Effector memory CD8-positive, alpha-beta T cell (primary cell): ENCODE data around the gene GAREM1.
"Not testable (repeated sequence)": the region's sequence is repeated elsewhere in the genome, so short reads cannot be mapped to it uniquely, and the experiment has no call there.

Source experiments
- ATAC-seq: fragments of 150-1000 bp; cut with Tn5 transposase; replicated peaks from 2 replicates; pipeline ENCODE4 v1.10.0; 2021; ENCODE audit warnings: mild to moderate bottlenecking, moderate library complexity
- DNase-seq, 3 experiments: peaks; one replicate each; pipeline ENCODE4 v3.0.0; 2021
- H3K27ac Mint-ChIP-seq, 2 donors: one replicate each; pipeline ENCODE4 v1.8.0; 2022; ENCODE audit warnings: mild to moderate bottlenecking in 2 of 2, mixed read lengths in 2 of 2, moderate library complexity in 2 of 2
- H3K27me3 Mint-ChIP-seq, 2 donors: one replicate each; pipeline ENCODE4 v1.8.0; 2022; ENCODE audit warnings: mixed read lengths in 2 of 2
- H3K36me3 Mint-ChIP-seq: one replicate; pipeline ENCODE4 v1.8.0; 2022; ENCODE audit warnings: mild to moderate bottlenecking, moderate library complexity, mixed read lengths; ENCODE audit not compliant: insufficient read depth
- H3K4me1 Mint-ChIP-seq, 2 donors: one replicate each; pipeline ENCODE4 v1.8.0; 2022; ENCODE audit warnings: low read depth in 2 of 2, mixed read lengths in 2 of 2
- H3K4me3 Mint-ChIP-seq, 2 donors: one replicate each; pipeline ENCODE4 v1.8.0; 2022; ENCODE audit warnings: mild to moderate bottlenecking in 2 of 2, mixed read lengths in 2 of 2, moderate library complexity in 2 of 2
- H3K9me3 Mint-ChIP-seq, 2 donors: one replicate each; pipeline ENCODE4 v1.8.0; 2022; ENCODE audit warnings: mixed read lengths in 2 of 2

Gene GAREM1

GRCh38 chr18:32293107-32293506 lies 177.6 kb downstream of the GAREM1 start:
- H3K27me3 Mint-ChIP-seq: peaks cover 5% of the 10 kb centered on the region in 2 donors
- ATAC-seq: no peak
- no peak overlapping the region for H3K27ac Mint-ChIP-seq
- no peak overlapping the region for H3K4me3 Mint-ChIP-seq
- H3K9me3 Mint-ChIP-seq: no peaks in the 10 kb centered on the region
- no peak for DNase-seq
- H3K4me1 Mint-ChIP-seq: no peaks in the 10 kb centered on the region
- no peaks in the 10 kb centered on the region for H3K36me3 Mint-ChIP-seq

GRCh38 chr18:32291623-32292022 lies 179.1 kb downstream of the GAREM1 start:
- H3K4me3 Mint-ChIP-seq, H3K4me1 Mint-ChIP-seq, H3K27ac Mint-ChIP-seq, DNase-seq, H3K9me3 Mint-ChIP-seq, ATAC-seq, H3K36me3 Mint-ChIP-seq, H3K27me3 Mint-ChIP-seq: not testable (repeated sequence)

GRCh38 chr18:32290810-32291209 lies 179.9 kb downstream of the GAREM1 start:
- ATAC-seq (no peak), DNase-seq (no peak)
- H3K4me1 Mint-ChIP-seq: no peaks in the 10 kb centered on the region
- H3K27ac Mint-ChIP-seq: no peak overlapping the region
- H3K4me3 Mint-ChIP-seq: no peak overlapping the region
- no peaks in the 10 kb centered on the region for H3K9me3 Mint-ChIP-seq
- peaks cover 9 to 15% of the 10 kb centered on the region in 2 donors for H3K27me3 Mint-ChIP-seq
- no peaks in the 10 kb centered on the region for H3K36me3 Mint-ChIP-seq

DNA sequence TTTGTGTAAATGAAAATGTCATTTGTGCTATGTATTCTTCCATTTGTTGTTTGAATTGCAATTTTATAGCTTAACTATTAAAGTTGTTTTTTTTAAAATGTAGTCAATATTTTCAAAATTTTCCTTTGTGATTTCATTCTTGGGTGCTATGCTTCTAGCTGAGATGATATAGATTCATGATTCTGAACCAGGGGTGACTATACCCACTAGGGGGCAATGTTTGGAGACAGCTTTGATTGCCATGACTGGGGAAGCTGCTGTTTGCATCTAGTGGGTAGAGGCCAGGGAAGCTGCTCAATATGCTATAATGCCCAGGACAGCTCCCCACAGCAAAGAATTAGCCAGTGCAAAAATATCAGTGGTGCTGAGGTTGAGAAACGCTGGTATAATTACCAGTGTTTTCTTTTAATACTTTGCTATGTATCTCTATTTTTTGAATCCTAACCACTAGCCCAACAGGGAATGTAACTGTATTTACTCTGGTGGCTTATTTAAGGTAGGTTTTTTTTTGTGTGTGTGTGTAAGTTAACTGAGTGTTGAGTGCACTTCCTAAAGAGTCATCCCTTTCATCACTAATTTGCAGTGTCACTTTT lies 181.1 kb downstream of the GAREM1 start:
- no peak overlapping the region for H3K27ac Mint-ChIP-seq
- H3K4me1 Mint-ChIP-seq: no peaks in the 10 kb centered on the region
- DNase-seq (no peak), ATAC-seq (no peak)
- no peaks in the 10 kb centered on the region for H3K36me3 Mint-ChIP-seq
- no peak overlapping the region for H3K4me3 Mint-ChIP-seq
- peaks cover 17 to 22% of the 10 kb centered on the region in 2 donors for H3K27me3 Mint-ChIP-seq
- no peaks in the 10 kb centered on the region for H3K9me3 Mint-ChIP-seq

GRCh38 chr18:32287873-32288272 lies 182.8 kb downstream of the GAREM1 start:
- H3K36me3 Mint-ChIP-seq: peaks cover 4% of the 10 kb centered on the region
- no peak overlapping the region for H3K4me3 Mint-ChIP-seq
- ATAC-seq (no peak), DNase-seq (no peak)
- H3K27ac Mint-ChIP-seq: no peak overlapping the region
- no peaks in the 10 kb centered on the region for H3K4me1 Mint-ChIP-seq
- no peaks in the 10 kb centered on the region for H3K9me3 Mint-ChIP-seq
- H3K27me3 Mint-ChIP-seq: peaks cover 17 to 22% of the 10 kb centered on the region in 2 donors

- H3K27ac Mint-ChIP-seq: no peak overlapping the region
- no peaks in the 10 kb centered on the region for H3K9me3 Mint-ChIP-seq
- no peaks in the 10 kb centered on the region for H3K4me1 Mint-ChIP-seq
- ATAC-seq (no peak), DNase-seq (no peak)
- peaks cover 17 to 22% of the 10 kb centered on the region in 2 donors for H3K27me3 Mint-ChIP-seq
- no peak overlapping the region for H3K4me3 Mint-ChIP-seq
- peaks cover 4% of the 10 kb centered on the region for H3K36me3 Mint-ChIP-seq
Observed at GRCh38 chr18:32287249-32287648, 183.4 kb downstream of the GAREM1 start.

DNA sequence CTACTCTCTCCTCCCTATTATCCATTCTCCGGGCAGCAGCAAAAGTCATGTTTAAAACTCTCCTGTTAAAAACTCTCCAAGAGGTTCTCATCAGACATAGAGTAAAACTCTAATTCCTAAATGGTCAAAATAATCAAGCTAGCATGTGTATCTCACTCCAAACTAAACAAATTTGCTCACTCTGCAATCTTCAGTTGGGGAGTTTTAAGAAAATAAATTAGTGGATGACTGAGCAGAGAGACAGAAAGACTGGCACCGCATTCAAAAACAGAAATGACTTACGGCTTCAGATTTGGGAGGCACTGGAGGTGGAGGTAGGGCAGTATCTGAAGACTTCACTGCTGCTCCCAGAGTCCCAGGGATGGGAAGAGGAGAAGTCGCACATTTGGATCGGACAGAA lies 183.9 kb downstream of the GAREM1 start:
- H3K4me1 Mint-ChIP-seq: no peaks in the 10 kb centered on the region
- no peak overlapping the region for H3K27ac Mint-ChIP-seq
- peaks cover 17 to 21% of the 10 kb centered on the region in 2 donors for H3K27me3 Mint-ChIP-seq
- DNase-seq (no peak), ATAC-seq (no peak)
- H3K4me3 Mint-ChIP-seq: no peak overlapping the region
- no peaks in the 10 kb centered on the region for H3K9me3 Mint-ChIP-seq
- peaks cover 4% of the 10 kb centered on the region for H3K36me3 Mint-ChIP-seq

- no peak for DNase-seq
- no peak overlapping the region for H3K27ac Mint-ChIP-seq
- ATAC-seq: no peak
- H3K9me3 Mint-ChIP-seq: no peaks in the 10 kb centered on the region
- no peak overlapping the region for H3K4me3 Mint-ChIP-seq
- no peaks in the 10 kb centered on the region for H3K4me1 Mint-ChIP-seq
- H3K27me3 Mint-ChIP-seq: peaks cover 17% of the 10 kb centered on the region in 2 donors
- peaks cover 4% of the 10 kb centered on the region for H3K36me3 Mint-ChIP-seq
Observed at GRCh38 chr18:32284284-32284683, 186.4 kb downstream of the GAREM1 start.

GRCh38 chr18:32280911-32281310 lies 189.8 kb downstream of the GAREM1 start:
- Mint-ChIP-seq H3K27ac (no peak overlapping the region), H3K9me3 (no peaks in the 10 kb centered on the region), H3K36me3 (peaks cover 4% of the 10 kb centered on the region), H3K4me1 (no peaks in the 10 kb centered on the region), H3K4me3 (no peak overlapping the region), H3K27me3 (peaks cover 9 to 17% of the 10 kb centered on the region in 2 donors)
- ATAC-seq: no peak
- DNase-seq: no peak

GRCh38 chr18:32280188-32280783 lies 190.4 kb downstream of the GAREM1 start:
- H3K9me3 Mint-ChIP-seq: no peaks in the 10 kb centered on the region
- no peak overlapping the region for H3K27ac Mint-ChIP-seq
- DNase-seq (no peak), ATAC-seq (no peak)
- H3K4me1 Mint-ChIP-seq: no peaks in the 10 kb centered on the region
- H3K4me3 Mint-ChIP-seq: no peak overlapping the region
- peaks cover 2 to 12% of the 10 kb centered on the region in 2 donors for H3K27me3 Mint-ChIP-seq
- H3K36me3 Mint-ChIP-seq: peaks cover 4% of the 10 kb centered on the region

DNA sequence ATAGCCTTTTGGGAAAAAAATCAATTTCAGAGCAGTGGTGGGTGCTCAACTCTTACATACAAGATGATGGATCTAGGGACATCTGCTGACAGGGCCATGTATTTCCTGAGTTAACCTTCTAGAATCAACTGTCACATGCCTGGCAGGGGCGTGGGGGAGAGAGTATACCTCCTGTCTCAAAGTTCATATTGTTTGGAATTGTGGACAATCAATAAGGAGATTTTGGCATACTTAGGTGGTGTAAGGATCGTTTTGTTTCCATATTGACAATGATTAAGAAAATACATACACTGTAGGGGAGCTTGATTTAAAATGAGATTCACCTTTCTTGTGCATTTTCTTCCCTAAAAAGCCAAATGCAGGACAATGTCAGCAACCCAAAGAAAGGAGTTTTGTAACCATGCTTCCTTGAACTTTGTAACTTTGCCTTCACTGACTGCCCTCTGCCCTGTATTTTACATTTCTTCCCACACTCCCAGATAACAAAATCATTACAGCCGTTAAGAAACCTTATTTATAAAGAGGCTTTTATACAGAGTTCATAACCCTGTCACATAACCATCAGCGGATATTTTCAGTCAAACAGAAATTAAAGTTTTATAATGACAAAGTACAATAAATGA lies 192.4 kb downstream of the GAREM1 start:
- no peak for DNase-seq
- Mint-ChIP-seq H3K4me3 (no peak overlapping the region), H3K27me3 (peaks cover 8 to 10% of the 10 kb centered on the region in 2 donors), H3K36me3 (peaks cover under 1% of the 10 kb centered on the region), H3K9me3 (no peaks in the 10 kb centered on the region), H3K27ac (no peak overlapping the region), H3K4me1 (no peaks in the 10 kb centered on the region)
- no peak for ATAC-seq

DNA sequence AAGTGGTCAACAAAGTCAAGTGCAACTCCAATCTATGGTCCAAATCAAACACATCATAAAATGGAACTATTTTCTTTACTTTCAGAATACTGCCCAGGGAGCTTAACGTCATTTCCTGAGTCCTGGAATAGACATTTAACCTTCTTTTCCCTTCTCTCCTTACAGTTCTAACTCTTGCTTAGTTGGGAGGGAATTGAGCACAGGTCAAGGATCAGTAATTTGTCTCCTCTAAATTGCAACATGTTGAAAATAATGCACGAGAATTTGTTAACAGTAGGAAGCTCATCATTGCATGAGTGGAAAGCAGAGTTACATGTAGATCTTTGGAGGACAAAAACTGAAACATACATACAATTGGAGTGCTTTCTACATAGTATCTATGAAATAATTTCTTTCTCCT lies 193.1 kb downstream of the GAREM1 start:
- H3K4me3 Mint-ChIP-seq: no peak overlapping the region
- H3K27ac Mint-ChIP-seq: no peak overlapping the region
- DNase-seq (no peak), ATAC-seq (no peak)
- H3K36me3 Mint-ChIP-seq: no peaks in the 10 kb centered on the region
- no peaks in the 10 kb centered on the region for H3K9me3 Mint-ChIP-seq
- no peaks in the 10 kb centered on the region for H3K4me1 Mint-ChIP-seq
- peaks cover 8 to 10% of the 10 kb centered on the region in 2 donors for H3K27me3 Mint-ChIP-seq

- Mint-ChIP-seq H3K27me3 (peaks cover 8 to 10% of the 10 kb centered on the region in 2 donors), H3K4me1 (no peaks in the 10 kb centered on the region), H3K9me3 (no peaks in the 10 kb centered on the region), H3K36me3 (no peaks in the 10 kb centered on the region), H3K27ac (no peak overlapping the region), H3K4me3 (no peak overlapping the region)
- no peak for ATAC-seq
- no peak for DNase-seq
Observed at GRCh38 chr18:32276906-32277305, 193.8 kb downstream of the GAREM1 start.

- H3K4me3 Mint-ChIP-seq: no peak overlapping the region
- no peak overlapping the region for H3K27ac Mint-ChIP-seq
- ATAC-seq (no peak), DNase-seq (no peak)
- peaks cover 8 to 10% of the 10 kb centered on the region in 2 donors for H3K27me3 Mint-ChIP-seq
- H3K4me1 Mint-ChIP-seq: no peaks in the 10 kb centered on the region
- no peaks in the 10 kb centered on the region for H3K9me3 Mint-ChIP-seq
- no peaks in the 10 kb centered on the region for H3K36me3 Mint-ChIP-seq
Observed at GRCh38 chr18:32276256-32276655, 194.4 kb downstream of the GAREM1 start.
